ENCODE results near the gene BRCA1. TPM values are rescaled to one million over a fixed set of nuclear protein-coding genes. Genes with fewer than 3 reads are reported as not detected.

The BRCA1 gene
- total RNA-seq, 6 experiments from 2014 or later: 10.5 to 24.7 (median 22.5) TPM

DNA sequence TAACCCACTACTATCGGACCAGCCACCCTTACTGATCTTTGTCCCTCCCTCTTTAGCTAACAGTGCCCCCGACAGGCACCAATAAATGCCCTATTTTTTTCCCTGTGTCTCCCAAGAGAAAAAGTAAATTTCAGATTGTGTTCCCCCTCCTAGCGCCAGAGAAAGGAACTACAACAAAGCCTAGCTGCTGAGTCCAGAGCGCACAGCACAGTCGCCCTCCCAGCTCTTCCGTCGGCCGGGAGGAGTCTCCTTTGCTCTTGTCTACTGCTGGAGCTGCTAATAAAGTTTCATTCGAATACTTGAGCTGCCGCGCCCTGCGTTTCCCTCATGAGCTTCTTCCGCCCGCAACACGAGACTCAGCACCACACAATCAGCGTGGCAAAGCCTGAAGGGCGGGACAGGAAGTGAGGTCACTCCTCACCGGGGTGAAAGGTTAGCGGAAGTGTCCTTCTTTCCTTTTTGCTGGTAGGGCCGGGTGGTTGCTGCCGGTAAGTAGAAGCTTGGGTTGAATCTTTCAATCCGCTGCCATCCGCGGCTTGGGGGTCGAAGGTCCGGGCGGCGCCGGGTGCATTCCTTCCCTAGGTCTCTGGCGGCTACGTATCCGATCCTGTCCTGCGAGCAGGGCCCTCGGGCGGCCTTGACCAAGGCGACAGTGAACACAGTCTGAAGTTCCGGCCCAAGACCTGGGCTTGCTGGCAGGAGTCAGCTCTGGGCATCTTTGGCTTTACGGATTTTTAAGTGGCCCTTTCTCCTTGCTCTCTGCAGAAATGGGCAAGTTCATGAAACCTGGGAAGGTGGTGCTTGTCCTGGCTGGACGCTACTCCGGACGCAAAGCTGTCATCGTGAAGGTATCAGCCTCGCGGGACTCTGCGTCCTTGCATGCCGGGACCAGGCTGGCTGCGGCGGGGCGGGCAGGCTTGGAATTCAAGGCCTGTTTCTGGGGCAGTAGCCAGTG is 126.9 kb downstream of the BRCA1 start, which contains the start of gene RPL27:
Gene RPL27, plus strand, starts transcription at position 436 of the 955 bp plus-strand sequence. Its CDS starts 332 bp downstream, at position 768.
- TF ChIP-seq, protein P1, sequence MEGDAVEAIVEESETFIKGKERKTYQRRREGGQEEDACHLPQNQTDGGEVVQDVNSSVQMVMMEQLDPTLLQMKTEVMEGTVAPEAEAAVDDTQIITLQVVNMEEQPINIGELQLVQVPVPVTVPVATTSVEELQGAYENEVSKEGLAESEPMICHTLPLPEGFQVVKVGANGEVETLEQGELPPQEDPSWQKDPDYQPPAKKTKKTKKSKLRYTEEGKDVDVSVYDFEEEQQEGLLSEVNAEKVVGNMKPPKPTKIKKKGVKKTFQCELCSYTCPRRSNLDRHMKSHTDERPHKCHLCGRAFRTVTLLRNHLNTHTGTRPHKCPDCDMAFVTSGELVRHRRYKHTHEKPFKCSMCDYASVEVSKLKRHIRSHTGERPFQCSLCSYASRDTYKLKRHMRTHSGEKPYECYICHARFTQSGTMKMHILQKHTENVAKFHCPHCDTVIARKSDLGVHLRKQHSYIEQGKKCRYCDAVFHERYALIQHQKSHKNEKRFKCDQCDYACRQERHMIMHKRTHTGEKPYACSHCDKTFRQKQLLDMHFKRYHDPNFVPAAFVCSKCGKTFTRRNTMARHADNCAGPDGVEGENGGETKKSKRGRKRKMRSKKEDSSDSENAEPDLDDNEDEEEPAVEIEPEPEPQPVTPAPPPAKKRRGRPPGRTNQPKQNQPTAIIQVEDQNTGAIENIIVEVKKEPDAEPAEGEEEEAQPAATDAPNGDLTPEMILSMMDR (IDR thresholded peaks at IDR 0.05): peak; percentile 89
- H3K4me1 Mint-ChIP-seq (ENCODE audit: low read depth): peaks cover 38% of the 10 kb centered on the region
- DNase-seq: peak; percentile 100
- peak within 1 kb of the TSS; percentile 99 for H3K4me3 Mint-ChIP-seq
- peak within 1 kb of the TSS; percentile 100 for H3K27ac Mint-ChIP-seq
- H3K9me3 Mint-ChIP-seq: no peaks in the 10 kb centered on the region
- no peaks in the 10 kb centered on the region; the same call in 1 of the 2 replicates for H3K27me3 Mint-ChIP-seq (ENCODE audit: insufficient read depth)
- peaks cover 46% of the 10 kb centered on the region for H3K36me3 Mint-ChIP-seq (ENCODE audit: low read depth)

DNA sequence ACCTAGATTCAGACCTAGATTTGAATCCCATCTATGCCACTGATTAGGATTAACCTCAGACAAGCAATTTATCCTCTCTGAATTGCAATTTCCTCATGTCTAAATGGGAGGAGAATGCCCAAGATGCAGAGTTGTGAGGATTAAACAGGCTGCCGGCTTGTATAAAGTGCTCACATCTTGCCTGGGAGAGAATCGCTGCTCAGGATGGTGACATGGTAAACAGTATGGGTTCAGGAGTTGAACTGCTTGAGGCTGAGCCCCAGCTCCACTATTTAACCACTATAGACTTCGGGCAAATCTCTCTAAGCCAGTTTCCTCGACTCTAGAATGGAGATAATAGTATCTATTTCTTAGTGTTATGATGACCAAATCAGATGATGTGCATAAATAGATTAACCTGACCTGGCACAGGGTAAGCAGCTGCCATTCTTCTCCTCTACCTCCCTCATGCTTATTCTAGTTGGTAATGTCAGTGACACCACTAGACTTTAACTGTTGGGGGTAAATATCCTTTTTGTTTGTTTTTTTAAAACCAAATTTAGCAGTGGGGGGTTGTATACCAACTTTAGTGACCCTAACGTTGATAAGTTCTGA is 127.7 kb downstream of the BRCA1 start:
- H3K27me3 Mint-ChIP-seq (ENCODE audit: insufficient read depth): no peaks in the 10 kb centered on the region; the same call in 1 of the 2 replicates
- DNase-seq: no peak
- H3K36me3 Mint-ChIP-seq (ENCODE audit: low read depth): peaks cover 45% of the 10 kb centered on the region
- peak overlapping the region; percentile 100 for H3K27ac Mint-ChIP-seq
- peak overlapping the region; percentile 99 for H3K4me3 Mint-ChIP-seq
- TF ChIP-seq, protein P1 (IDR thresholded peaks at IDR 0.05): no peak
- peaks cover 30% of the 10 kb centered on the region for H3K4me1 Mint-ChIP-seq (ENCODE audit: low read depth)
- no peaks in the 10 kb centered on the region for H3K9me3 Mint-ChIP-seq

Other genes with a start within 250 kb of the BRCA1 start
- gene G6PC1, start 224.6 kb downstream of the BRCA1 start, total RNA-seq (2021; fragmentation: NEBNext Ultra II Directional; extraction: Animal tissue kit (Norgen Biotek cat#: 25700)): not detected
- gene AARSD1, start 160.9 kb downstream of the BRCA1 start, total RNA-seq (2021; fragmentation: NEBNext Ultra II Directional; extraction: Animal tissue kit (Norgen Biotek cat#: 25700)): 10 to 100 TPM; 42.5 to 54.5 (median 47.1) TPM
- 1 to 10 TPM in 4 of 6 experiments, under 1 TPM in 2; 0.87 to 1.3 (median 1.1) TPM for gene PTGES3L, start 145.3 kb downstream of the BRCA1 start, total RNA-seq (2021; fragmentation: NEBNext Ultra II Directional; extraction: Animal tissue kit (Norgen Biotek cat#: 25700))
- 10 to 100 TPM in 5 of 6 experiments, 1 to 10 TPM in 1; 9.9 to 14.6 (median 10.3) TPM for gene RUNDC1, start 144.8 kb downstream of the BRCA1 start, total RNA-seq (2021; fragmentation: NEBNext Ultra II Directional; extraction: Animal tissue kit (Norgen Biotek cat#: 25700))
- 1,000 to 10,000 TPM; 1,047 to 1,349 (median 1,243) TPM for gene RPL27, start 126.9 kb downstream of the BRCA1 start, total RNA-seq (2021; fragmentation: NEBNext Ultra II Directional; extraction: Animal tissue kit (Norgen Biotek cat#: 25700))
- 10 to 100 TPM in 4 of 6 experiments, 1 to 10 TPM in 2; 6.3 to 22.4 (median 18.8) TPM for gene IFI35, start 118.6 kb downstream of the BRCA1 start, total RNA-seq (2021; fragmentation: NEBNext Ultra II Directional; extraction: Animal tissue kit (Norgen Biotek cat#: 25700))
- 100 to 1,000 TPM; 150 to 274 (median 244) TPM for gene VAT1, start 103.0 kb downstream of the BRCA1 start, total RNA-seq (2021; fragmentation: NEBNext Ultra II Directional; extraction: Animal tissue kit (Norgen Biotek cat#: 25700))
- gene RND2, start 100.1 kb downstream of the BRCA1 start, total RNA-seq (2021; fragmentation: NEBNext Ultra II Directional; extraction: Animal tissue kit (Norgen Biotek cat#: 25700)): under 1 TPM; 0.14 to 0.43 (median 0.37) TPM
- gene NBR1, start 45.9 kb upstream of the BRCA1 start, total RNA-seq (2021; fragmentation: NEBNext Ultra II Directional; extraction: Animal tissue kit (Norgen Biotek cat#: 25700)): 100 to 1,000 TPM; 104 to 123 (median 118) TPM
- 10 to 100 TPM; 12.0 to 17.5 (median 15.5) TPM for gene TMEM106A, start 86.5 kb upstream of the BRCA1 start, total RNA-seq (2021; fragmentation: NEBNext Ultra II Directional; extraction: Animal tissue kit (Norgen Biotek cat#: 25700))
- not detected for gene CCDC200, start 103.3 kb upstream of the BRCA1 start, total RNA-seq (2021; fragmentation: NEBNext Ultra II Directional; extraction: Animal tissue kit (Norgen Biotek cat#: 25700))
- gene RNU2-1, start 108.6 kb upstream of the BRCA1 start, total RNA-seq (2021; fragmentation: NEBNext Ultra II Directional; extraction: Animal tissue kit (Norgen Biotek cat#: 25700)): 1,000 to 10,000 TPM; 2,816 to 4,226 (median 3,242) TPM